Colonic mucosa (tissue), 4 donors: ENCODE measurements around the gene RADIL. TPM values are rescaled to one million over a fixed set of nuclear protein-coding genes. Genes with fewer than 3 reads are reported as not detected.

ENCODE experiments used
- DNase-seq: peaks from one replicate; pipeline ENCODE4 v3.0.0-alpha.2; 2020
- H3K27ac ChIP-seq: fragments of 200-600 bp; one replicate; pipeline ENCODE4 v1.8.0; 2021
- H3K27me3 ChIP-seq: fragments of 200-600 bp; one replicate; pipeline ENCODE4 v1.8.0; 2021
- H3K36me3 ChIP-seq: fragments of 200-600 bp; one replicate; pipeline ENCODE4 v1.8.0; 2021
- H3K4me1 ChIP-seq: fragments of 200-600 bp; one replicate; pipeline ENCODE4 v1.8.0; 2021; ENCODE audit warnings: mild to moderate bottlenecking
- H3K4me3 ChIP-seq: fragments of 200-600 bp; one replicate; pipeline ENCODE4 v1.8.0; 2021
- H3K9ac ChIP-seq, 2 donors: one replicate each; pipeline ENCODE4 v1.7.0; 2013; ENCODE audit warnings: control low read depth in 2 of 2, low read depth in 2 of 2, low read length in 2 of 2
- H3K9me3 ChIP-seq: fragments of 200-600 bp; one replicate; pipeline ENCODE4 v1.8.0; 2021
- CTCF ChIP-seq: fragments of 200-600 bp; IDR thresholded peaks from one replicate; pipeline ENCODE4 v1.8.0; 2022; ENCODE audit warnings: antibody characterized with exemption, mild to moderate bottlenecking
- intact Hi-C: fragments of 100-400 bp; cut with DNase I; formaldehyde crosslinking; loops from one replicate; pipeline ENCODE4 v1.14.1; 2022
- total RNA-seq, 2 donors: library from RNA; stranded (reverse); fragmentation: NEBNext Ultra II Directional in 1 of 2; extraction: Animal tissue kit (Norgen Biotek cat#: 25700) in 1 of 2; gene quantifications; one replicate each; pipeline ENCODE4 v1.2.1, GENCODE V29; 2021
- donor health status: healthy.
- donor health status: DM: no; HTN: no; CAD: no.
- donor health status: DM: no; HTN: no; CAD: no.

RADIL gene
- total RNA-seq, 2 donors from 2014 or later = 0.54 to 1.9 TPM

- H3K4me3 ChIP-seq = no peak overlapping the region
- no peak overlapping the region for H3K27ac ChIP-seq
- DNase-seq = no peak
- H3K9me3 ChIP-seq = no peaks in the 10 kb centered on the region
- TF ChIP-seq CTCF = no peak
- no peak overlapping the region for H3K9ac ChIP-seq
- H3K4me1 ChIP-seq = no peaks in the 10 kb centered on the region
- H3K36me3 ChIP-seq = no peaks in the 10 kb centered on the region
- intact Hi-C loops = no loop called here
- H3K27me3 ChIP-seq = no peaks in the 10 kb centered on the region
Observed at GRCh38 chr7:4818000-4818794, 65.3 kb downstream of the RADIL start.

GRCh38 chr7:4817178-4817901 is 66.2 kb downstream of the RADIL start:
- no peak overlapping the region for H3K4me3 ChIP-seq
- no peaks in the 10 kb centered on the region for H3K9me3 ChIP-seq
- no peak for DNase-seq
- intact Hi-C loops = no loop called here
- no peaks in the 10 kb centered on the region for H3K4me1 ChIP-seq
- H3K9ac ChIP-seq = no peak overlapping the region
- no peaks in the 10 kb centered on the region for H3K27me3 ChIP-seq
- TF ChIP-seq CTCF = no peak
- H3K36me3 ChIP-seq = no peaks in the 10 kb centered on the region
- H3K27ac ChIP-seq = no peak overlapping the region

DNA sequence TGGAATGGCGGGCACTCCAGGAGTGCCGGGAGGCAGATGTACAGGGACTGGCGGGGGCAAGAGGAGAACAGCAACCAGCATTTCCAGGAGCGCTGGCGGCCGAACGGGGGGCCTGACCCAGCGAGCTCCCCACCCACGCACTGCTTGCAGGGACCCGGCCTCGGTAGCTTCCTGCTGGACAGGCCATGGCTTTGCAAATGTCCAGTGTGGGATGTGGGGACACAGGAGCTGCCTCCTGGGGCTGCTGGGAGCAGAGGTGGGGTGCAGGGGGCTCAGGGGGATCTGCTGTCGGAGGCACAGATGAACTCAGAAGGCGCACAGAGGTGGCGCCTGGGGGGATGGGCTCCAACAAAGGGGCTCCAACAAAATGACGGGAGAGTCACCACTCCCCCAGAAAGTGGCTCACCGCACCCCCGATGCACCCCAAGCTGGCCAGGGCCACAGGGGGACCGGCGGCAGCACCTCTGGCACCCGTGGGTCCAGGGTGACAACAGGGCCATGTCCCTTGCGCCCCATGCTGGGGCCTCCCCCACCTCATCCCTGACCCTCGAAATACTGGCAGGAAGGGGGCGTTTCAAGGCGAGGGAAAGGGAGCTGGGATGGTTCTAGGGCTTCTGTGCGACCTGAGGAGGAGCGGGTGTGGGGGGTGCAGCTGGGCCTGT is 67.0 kb downstream of the RADIL start:
- no peaks in the 10 kb centered on the region for H3K9me3 ChIP-seq
- intact Hi-C loops = no loop called here
- H3K9ac ChIP-seq = no peak overlapping the region
- H3K4me3 ChIP-seq = no peak overlapping the region
- H3K27ac ChIP-seq = no peak overlapping the region
- no peaks in the 10 kb centered on the region for H3K36me3 ChIP-seq
- H3K4me1 ChIP-seq = no peaks in the 10 kb centered on the region
- no peak for DNase-seq
- no peak for TF ChIP-seq CTCF
- no peaks in the 10 kb centered on the region for H3K27me3 ChIP-seq

DNA sequence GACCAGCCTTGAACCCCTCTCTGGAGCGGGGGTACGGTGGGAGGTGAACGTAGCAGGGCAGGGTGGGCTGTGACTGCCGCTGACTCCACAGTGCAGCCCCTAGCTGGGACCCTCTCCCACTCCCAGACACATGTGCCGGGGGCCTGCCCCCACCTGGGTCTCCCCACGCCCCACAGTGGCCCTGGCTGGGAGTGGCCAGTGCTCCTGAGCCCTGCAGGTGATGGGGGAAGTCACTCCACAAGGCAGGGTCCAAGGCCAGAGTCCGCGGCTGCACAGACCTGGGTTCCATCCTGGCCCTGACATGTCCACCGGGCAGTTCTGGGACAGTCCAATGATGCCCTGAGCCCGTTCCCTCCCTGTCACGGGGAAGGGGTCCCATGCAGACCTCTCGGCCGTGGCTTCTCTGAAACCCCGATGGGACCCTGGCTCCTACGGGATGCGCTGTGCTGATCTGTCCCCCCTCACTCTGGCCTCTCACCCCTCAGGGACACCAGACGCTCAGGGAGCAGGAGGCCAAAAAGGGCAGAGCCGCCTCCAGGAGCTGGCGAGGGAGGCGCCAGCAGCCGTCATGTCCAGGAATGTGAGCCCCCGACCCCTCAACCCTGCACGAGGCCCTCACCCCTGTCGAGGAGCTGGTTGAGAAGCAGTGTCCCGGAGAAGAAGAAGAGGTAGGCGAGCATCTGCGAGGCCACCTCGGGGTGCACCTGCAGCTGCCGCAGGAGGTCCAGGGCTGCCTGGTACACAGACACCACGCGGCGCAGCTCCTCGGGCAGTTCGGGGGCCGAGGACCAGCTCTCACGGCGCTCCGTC is 67.7 kb downstream of the RADIL start:
- Histone ChIP-seq H3K4me1 (no peaks in the 10 kb centered on the region), H3K27ac (no peak overlapping the region), H3K9me3 (no peaks in the 10 kb centered on the region), H3K36me3 (no peaks in the 10 kb centered on the region), H3K27me3 (no peaks in the 10 kb centered on the region), H3K9ac (no peak overlapping the region), H3K4me3 (no peak overlapping the region)
- no peak for DNase-seq
- intact Hi-C loops = no loop called here
- TF ChIP-seq CTCF = no peak

DNA sequence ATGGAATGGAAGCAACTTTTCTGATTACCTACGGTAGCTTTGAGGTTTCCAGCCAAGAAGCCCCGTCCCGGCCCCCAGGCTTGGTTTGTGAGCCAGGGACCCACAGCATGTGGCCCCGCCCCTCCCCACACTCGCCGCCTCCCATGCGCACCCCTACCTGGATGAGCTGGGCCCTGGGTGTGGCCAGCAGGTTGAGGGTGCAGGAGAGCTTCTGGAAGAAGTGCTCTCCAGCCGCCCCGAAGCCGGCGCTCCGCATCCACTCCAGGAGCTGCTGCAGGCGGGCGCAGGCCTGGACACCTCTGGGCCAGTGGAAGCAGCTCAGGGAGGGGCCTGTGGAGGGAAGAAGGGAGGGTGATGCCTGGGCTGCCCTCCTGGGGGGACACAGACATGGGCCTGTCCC is 68.4 kb downstream of the RADIL start:
- no peaks in the 10 kb centered on the region for H3K9me3 ChIP-seq
- no peaks in the 10 kb centered on the region for H3K36me3 ChIP-seq
- no peak for TF ChIP-seq CTCF
- no peak overlapping the region for H3K9ac ChIP-seq
- H3K4me3 ChIP-seq = no peak overlapping the region
- no peaks in the 10 kb centered on the region for H3K4me1 ChIP-seq
- no peak for DNase-seq
- no peak overlapping the region for H3K27ac ChIP-seq
- intact Hi-C loops = no loop called here
- H3K27me3 ChIP-seq = no peaks in the 10 kb centered on the region
